GM12864 (cell line): ENCODE results near the gene ABHD6.

Source experiments
- DNase-seq: peaks from one replicate; pipeline ENCODE4 v3.0.0-alpha.2; 2011; ENCODE audit warnings: low read depth
- H3K4me3 ChIP-seq: 2 replicates; pipeline ENCODE4 v1.5.1; 2011; ENCODE audit warnings: mild to moderate bottlenecking, low read depth, low read length, control low read depth
- CTCF ChIP-seq: IDR thresholded peaks from 2 replicates; pipeline ENCODE4 v1.5.1; 2011; ENCODE audit warnings: low read depth, mild to moderate bottlenecking, moderate library complexity, low read length, control low read depth, inconsistent platforms; ENCODE audit errors: missing control alignments

Gene ABHD6

GRCh38 chr3:58291671-58292338 lies 54.2 kb downstream of the ABHD6 start:
- TF ChIP-seq CTCF: no peak
- no peak overlapping the region for H3K4me3 ChIP-seq
- no peak for DNase-seq

- no peak for DNase-seq
- no peak overlapping the region for H3K4me3 ChIP-seq
- no peak for TF ChIP-seq CTCF
Measured at GRCh38 chr3:58292866-58293265, 55.3 kb downstream of the ABHD6 start.

- no peak for TF ChIP-seq CTCF
- DNase-seq: no peak
Measured at GRCh38 chr3:58293516-58293915, 55.9 kb downstream of the ABHD6 start.

GRCh38 chr3:58296269-58296668 lies 58.7 kb downstream of the ABHD6 start:
- H3K4me3 ChIP-seq: no peak overlapping the region
- DNase-seq: no peak
- no peak for TF ChIP-seq CTCF

More at GRCh38 chr3:58293516-58293915, 55.9 kb downstream of the ABHD6 start:
- no peak overlapping the region for H3K4me3 ChIP-seq

GRCh38 chr3:58296843-58297242 lies 59.3 kb downstream of the ABHD6 start:
- no peak for TF ChIP-seq CTCF
- H3K4me3 ChIP-seq: no peak overlapping the region
- DNase-seq: no peak

GRCh38 chr3:58298190-58298589 lies 60.6 kb downstream of the ABHD6 start:
- DNase-seq: no peak
- TF ChIP-seq CTCF: no peak
- H3K4me3 ChIP-seq: no peak overlapping the region

GRCh38 chr3:58299075-58299474 lies 61.5 kb downstream of the ABHD6 start:
- no peak for TF ChIP-seq CTCF
- H3K4me3 ChIP-seq: no peak overlapping the region
- no peak for DNase-seq
